H1 (cell line): ENCODE results near the gene MEIOB.

Experiments
- CHD2 ChIP-seq: IDR thresholded peaks from 2 replicates; pipeline ENCODE4 v1.6.1; 2012; ENCODE audit warnings: low read length, improper control_type of control experiment
- CTCF ChIP-seq, 3 experiments: IDR thresholded peaks; 1 replicate in 2 of 3; 2 replicates in 1 of 3; pipeline versions ENCODE4 v1.5.1 to v1.6.1; 2011; ENCODE audit warnings: low read length in 3 of 3, mild to moderate bottlenecking in 3 of 3, inconsistent platforms in 2 of 3, low read depth in 1 of 3, moderate library complexity in 1 of 3; ENCODE audit not compliant: insufficient read depth in 1 of 3; ENCODE audit errors: control extremely low read depth in 1 of 3
- EP300 ChIP-seq, 2 experiments: IDR thresholded peaks; 1 replicate in 1 of 2; 2 replicates in 1 of 2; pipeline ENCODE4 v1.6.1; 2011 to 2012; ENCODE audit warnings: low read depth in 2 of 2, low read length in 2 of 2, mild to moderate bottlenecking in 2 of 2, borderline replicate concordance in 1 of 2, inconsistent platforms in 1 of 2, moderate library complexity in 1 of 2
- EZH2 ChIP-seq: fragments of 200-600 bp; sonication (generic); IDR thresholded peaks from 2 replicates; pipeline ENCODE4 v1.7.1; 2012; ENCODE audit warnings: low read depth, mild to moderate bottlenecking, moderate library complexity, low read length, inconsistent platforms; ENCODE audit not compliant: severe bottlenecking
- GABPA ChIP-seq: IDR thresholded peaks from 2 replicates; pipeline ENCODE4 v1.6.1; 2011; ENCODE audit warnings: mild to moderate bottlenecking, low read length, moderate library complexity, borderline replicate concordance; ENCODE audit not compliant: insufficient read depth
- MAFK ChIP-seq: IDR thresholded peaks from 2 replicates; pipeline ENCODE4 v1.6.1; 2012; ENCODE audit warnings: low read depth, mild to moderate bottlenecking, improper control_type of control experiment, low read length
- POLR2A ChIP-seq, 2 experiments: IDR thresholded peaks; 1 replicate in 1 of 2; 2 replicates in 1 of 2; pipeline ENCODE4 v1.6.1; 2011; ENCODE audit warnings: low read depth in 2 of 2, low read length in 2 of 2, mild to moderate bottlenecking in 2 of 2; ENCODE audit errors: control extremely low read depth in 1 of 2
- POLR2AphosphoS5 ChIP-seq: IDR thresholded peaks from 2 replicates; pipeline ENCODE4 v1.6.1; 2011; ENCODE audit warnings: low read depth, low read length
- SUZ12 ChIP-seq: fragments of 200-600 bp; sonication (generic); IDR thresholded peaks from 2 replicates; pipeline ENCODE4 v1.6.1; 2012; ENCODE audit warnings: mild to moderate bottlenecking, inconsistent platforms, low read length, moderate library complexity, mixed read lengths
- TCF12 ChIP-seq: IDR thresholded peaks from 2 replicates; pipeline ENCODE4 v1.6.1; 2011; ENCODE audit warnings: low read depth, mild to moderate bottlenecking, low read length
- YY1 ChIP-seq: IDR thresholded peaks from 2 replicates; pipeline ENCODE4 v1.6.1; 2011; ENCODE audit warnings: low read depth, mild to moderate bottlenecking, low read length

- TF ChIP-seq CTCF (IDR thresholded peaks at IDR 0.05; ENCODE audit: control extremely low read depth in 1 of 3, insufficient read depth in 1 of 3, low read depth in 1 of 3, low read length in 3 of 3) (no peak), EP300 (IDR thresholded peaks at IDR 0.05; ENCODE audit: borderline replicate concordance in 1 of 2, low read depth in 2 of 2, low read length in 2 of 2) (no peak), MAFK (no peak), SUZ12 (no peak), POLR2A (IDR thresholded peaks at IDR 0.05; ENCODE audit: control extremely low read depth in 1 of 2, low read depth in 2 of 2, low read length in 2 of 2) (no peak), POLR2AphosphoS5 (no peak), CHD2 (no peak), EZH2 (no peak), TCF12 (no peak), GABPA (no peak), YY1 (no peak)
These were observed 86.8 kb downstream of the MEIOB start for GRCh38 chr16:1784977-1785845.
